NCI-H345 (cell line): ENCODE data around the gene EYS.
"Not testable (repeated sequence)": the region's sequence is repeated elsewhere in the genome, so short reads cannot be mapped to it uniquely, and the experiment has no call there.

Experiments
- DNase-seq: peaks from one replicate; lab custom pipeline; 2025; lab: John Stamatoyannopoulos, UW

Gene EYS

GRCh38 chr6:65452333-65452732 is 254.7 kb downstream of the EYS start:
- DNase-seq: no peak

- DNase-seq: no peak
Measured at GRCh38 chr6:65450451-65450850, 256.6 kb downstream of the EYS start.

- no peak for DNase-seq
Measured at GRCh38 chr6:65449926-65450325, 257.1 kb downstream of the EYS start.

- DNase-seq: no peak
Measured at GRCh38 chr6:65448866-65449265, 258.2 kb downstream of the EYS start.

- no peak for DNase-seq
Measured at GRCh38 chr6:65436281-65436680, 270.7 kb downstream of the EYS start.

GRCh38 chr6:65416621-65417020 is 290.4 kb downstream of the EYS start:
- no peak for DNase-seq

GRCh38 chr6:65410309-65410708 is 296.7 kb downstream of the EYS start:
- no peak for DNase-seq

- DNase-seq: no peak
Measured at GRCh38 chr6:65402564-65402963, 304.5 kb downstream of the EYS start.

- no peak for DNase-seq
Measured at GRCh38 chr6:65399355-65400084, 307.5 kb downstream of the EYS start.

- no peak for DNase-seq
Measured at GRCh38 chr6:65398851-65399250, 308.2 kb downstream of the EYS start.

- no peak for DNase-seq
Measured at GRCh38 chr6:65350530-65350929, 356.5 kb downstream of the EYS start.

GRCh38 chr6:65302655-65303054 is 404.4 kb downstream of the EYS start:
- not testable (repeated sequence) for DNase-seq

- no peak for DNase-seq
Measured at GRCh38 chr6:65299236-65299635, 407.8 kb downstream of the EYS start.

GRCh38 chr6:65295812-65296211 is 411.2 kb downstream of the EYS start:
- no peak for DNase-seq

GRCh38 chr6:65289491-65289890 is 417.5 kb downstream of the EYS start:
- DNase-seq: no peak

- no peak for DNase-seq
Measured at GRCh38 chr6:65285275-65285674, 421.8 kb downstream of the EYS start.

GRCh38 chr6:65280060-65280459 is 427.0 kb downstream of the EYS start:
- no peak for DNase-seq

- no peak for DNase-seq
Measured at GRCh38 chr6:65262241-65262640, 444.8 kb downstream of the EYS start.

- no peak for DNase-seq
Measured at GRCh38 chr6:65259982-65260381, 447.0 kb downstream of the EYS start.

- DNase-seq: no peak
Measured at GRCh38 chr6:65259059-65259458, 448.0 kb downstream of the EYS start.

GRCh38 chr6:65253041-65253440 is 454.0 kb downstream of the EYS start:
- DNase-seq: no peak

GRCh38 chr6:65248101-65248610 is 458.9 kb downstream of the EYS start:
- DNase-seq: no peak

- no peak for DNase-seq
Measured at GRCh38 chr6:65231616-65232015, 475.4 kb downstream of the EYS start.

GRCh38 chr6:65229825-65230224 is 477.2 kb downstream of the EYS start:
- no peak for DNase-seq
